22Rv1 (cell line): ENCODE results near the gene ZSCAN21.

Experiments
- ZFX ChIP-seq: fragments of 450-650 bp; IDR thresholded peaks from 2 replicates; pipeline ENCODE4 v1.6.1; 2017; ENCODE audit warnings: antibody characterized with exemption, borderline replicate concordance
- TF ChIP-seq, protein P1 (sequence below): fragments of 450-650 bp; IDR thresholded peaks from 2 replicates; pipeline ENCODE4 v1.5.1; 2017; ENCODE audit warnings: mild to moderate bottlenecking

DNA sequence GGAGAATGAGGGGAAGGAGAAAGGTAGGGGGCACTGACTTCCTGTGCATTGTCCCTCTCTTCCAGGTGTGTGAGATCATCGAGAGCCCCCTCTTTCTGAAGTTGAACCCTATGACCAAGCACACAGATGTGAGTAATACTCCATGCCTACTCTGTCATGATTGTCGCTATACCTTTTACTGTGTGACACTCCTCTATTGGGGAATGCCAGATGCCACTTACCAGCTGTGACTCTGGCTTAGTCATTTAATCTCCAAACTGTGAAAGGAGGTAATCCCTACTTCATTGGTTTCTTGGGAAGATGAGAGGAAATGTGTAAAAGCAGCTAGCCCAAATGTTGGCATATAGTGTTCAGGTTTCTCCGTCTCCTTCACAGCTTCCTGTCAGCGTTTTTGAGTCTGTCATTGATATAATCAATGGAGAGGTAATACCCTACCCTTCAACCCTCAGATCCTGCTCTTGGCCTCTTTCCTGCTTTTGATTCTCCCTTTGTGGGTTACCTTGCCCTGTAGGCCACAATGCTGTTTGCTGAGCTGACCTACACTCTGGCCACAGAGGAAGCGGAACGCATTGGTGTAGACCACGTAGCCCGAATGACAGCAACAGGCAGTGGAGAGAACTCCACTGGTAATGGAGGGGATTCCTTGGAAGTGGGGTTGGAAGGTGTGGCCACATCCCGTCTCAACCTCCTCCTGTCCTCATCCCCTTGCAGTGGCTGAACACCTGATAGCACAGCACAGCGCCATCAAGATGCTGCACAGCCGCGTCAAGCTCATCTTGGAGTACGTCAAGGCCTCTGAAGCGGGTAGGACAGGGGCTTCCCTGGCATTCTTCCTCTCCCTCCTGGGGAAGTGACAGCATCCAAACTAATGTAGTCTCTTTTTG lies 41.2 kb downstream of the ZSCAN21 start:
- TF ChIP-seq, protein P1, sequence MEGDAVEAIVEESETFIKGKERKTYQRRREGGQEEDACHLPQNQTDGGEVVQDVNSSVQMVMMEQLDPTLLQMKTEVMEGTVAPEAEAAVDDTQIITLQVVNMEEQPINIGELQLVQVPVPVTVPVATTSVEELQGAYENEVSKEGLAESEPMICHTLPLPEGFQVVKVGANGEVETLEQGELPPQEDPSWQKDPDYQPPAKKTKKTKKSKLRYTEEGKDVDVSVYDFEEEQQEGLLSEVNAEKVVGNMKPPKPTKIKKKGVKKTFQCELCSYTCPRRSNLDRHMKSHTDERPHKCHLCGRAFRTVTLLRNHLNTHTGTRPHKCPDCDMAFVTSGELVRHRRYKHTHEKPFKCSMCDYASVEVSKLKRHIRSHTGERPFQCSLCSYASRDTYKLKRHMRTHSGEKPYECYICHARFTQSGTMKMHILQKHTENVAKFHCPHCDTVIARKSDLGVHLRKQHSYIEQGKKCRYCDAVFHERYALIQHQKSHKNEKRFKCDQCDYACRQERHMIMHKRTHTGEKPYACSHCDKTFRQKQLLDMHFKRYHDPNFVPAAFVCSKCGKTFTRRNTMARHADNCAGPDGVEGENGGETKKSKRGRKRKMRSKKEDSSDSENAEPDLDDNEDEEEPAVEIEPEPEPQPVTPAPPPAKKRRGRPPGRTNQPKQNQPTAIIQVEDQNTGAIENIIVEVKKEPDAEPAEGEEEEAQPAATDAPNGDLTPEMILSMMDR = no peak
- no peak for TF ChIP-seq ZFX
